HG03103 (cell line): Measurements from ENCODE around the gene CPHXL2.

ENCODE experiments used
- ATAC-seq: cut with Tn5 transposase; IDR thresholded peaks from one replicate; pipeline ENCODE4 v1.9.1; 2021; ENCODE audit warnings: low read depth; ENCODE audit not compliant: unreplicated experiment

CPHXL2 gene

GRCh38 chr16:75676909-75677308, at the start of gene CPHXL2:
CPHXL2 (minus strand) TSS chr16:75677009; CDS start chr16:75676999, 10 bp downstream.
- no peak for ATAC-seq

GRCh38 chr16:75726390-75726789, 49.6 kb upstream of the CPHXL2 start, which contains the start of gene CPHXL:
CPHXL (minus strand) TSS chr16:75726490; CDS start chr16:75726442, 48 bp downstream.
- ATAC-seq = no peak

- ATAC-seq = no peak
Measured at GRCh38 chr16:75718452-75718851, 41.6 kb upstream of the CPHXL2 start.

- ATAC-seq = no peak
Measured at GRCh38 chr16:75714661-75715060, 37.9 kb upstream of the CPHXL2 start.

GRCh38 chr16:75710344-75710743, 33.5 kb upstream of the CPHXL2 start:
- no peak for ATAC-seq

- no peak for ATAC-seq
Measured at GRCh38 chr16:75703306-75703705, 26.5 kb upstream of the CPHXL2 start.

- ATAC-seq = no peak
Measured at GRCh38 chr16:75702242-75702641, 25.4 kb upstream of the CPHXL2 start.

- no peak for ATAC-seq
Measured at GRCh38 chr16:75701361-75701760, 24.6 kb upstream of the CPHXL2 start, which contains the start of gene DUXB. DUXB (minus strand) TSS chr16:75701461; CDS start chr16:75701418, 43 bp downstream.

GRCh38 chr16:75697571-75697970, 20.8 kb upstream of the CPHXL2 start:
- no peak for ATAC-seq

- no peak for ATAC-seq
Measured at GRCh38 chr16:75695708-75696107, 18.9 kb upstream of the CPHXL2 start.

GRCh38 chr16:75687361-75687760, 10.6 kb upstream of the CPHXL2 start:
- ATAC-seq = peak; percentile 76

GRCh38 chr16:75682308-75682707, 5.5 kb upstream of the CPHXL2 start:
- no peak for ATAC-seq

- ATAC-seq = no peak
Measured at GRCh38 chr16:75679366-75679765, 2.6 kb upstream of the CPHXL2 start.

- ATAC-seq = no peak
Measured at GRCh38 chr16:75667503-75667902, 9.3 kb downstream of the CPHXL2 start.

GRCh38 chr16:75660726-75661302, 16.0 kb downstream of the CPHXL2 start:
- no peak for ATAC-seq

- no peak for ATAC-seq
Measured at GRCh38 chr16:75660321-75660720, 16.5 kb downstream of the CPHXL2 start.

- ATAC-seq = no peak
Measured at GRCh38 chr16:75658175-75658574, 18.6 kb downstream of the CPHXL2 start.

- no peak for ATAC-seq
Measured at GRCh38 chr16:75653922-75654321, 22.9 kb downstream of the CPHXL2 start.

GRCh38 chr16:75648265-75649076, 28.3 kb downstream of the CPHXL2 start:
- ATAC-seq = peak; percentile 24

- peak; percentile 83 for ATAC-seq
Measured at GRCh38 chr16:75647492-75648264, 29.1 kb downstream of the CPHXL2 start, which contains the start of the genes KARS1 and TERF2IP. KARS1 (minus strand) TSS chr16:75647665; CDS start chr16:75647639, 26 bp downstream. TERF2IP (plus strand) TSS chr16:75647773; CDS start chr16:75647883, 110 bp downstream.

- ATAC-seq = peak; percentile 19
Measured at GRCh38 chr16:75647112-75647491, 29.7 kb downstream of the CPHXL2 start.
